CD4-positive, alpha-beta T cell treated with Interleukin-4 for 4 hours (primary cell): ENCODE data around the gene BATF.

ENCODE experiments used
- DNase-seq: peaks from one replicate; pipeline ENCODE4 v3.0.0-alpha.2; 2020

Gene BATF

GRCh38 chr14:75563931-75564330 is 41.7 kb downstream of the BATF start:
- no peak for DNase-seq

GRCh38 chr14:75565056-75565455 is 42.8 kb downstream of the BATF start:
- DNase-seq: no peak

GRCh38 chr14:75566321-75566720 is 44.1 kb downstream of the BATF start:
- DNase-seq: peak; percentile 83

GRCh38 chr14:75566752-75567151 is 44.5 kb downstream of the BATF start:
- DNase-seq: no peak

GRCh38 chr14:75568140-75568539 is 45.9 kb downstream of the BATF start:
- no peak for DNase-seq

GRCh38 chr14:75568791-75569190 is 46.5 kb downstream of the BATF start:
- DNase-seq: no peak

GRCh38 chr14:75570797-75571196 is 48.5 kb downstream of the BATF start:
- no peak for DNase-seq

GRCh38 chr14:75572104-75572503 is 49.8 kb downstream of the BATF start:
- DNase-seq: no peak

- DNase-seq: no peak
Observed at GRCh38 chr14:75577090-75577489, 54.8 kb downstream of the BATF start.

- peak; percentile 75 for DNase-seq
Observed at GRCh38 chr14:75577729-75578101, 55.4 kb downstream of the BATF start.

- peak; percentile 50 for DNase-seq
Observed at GRCh38 chr14:75578102-75578785, 56.0 kb downstream of the BATF start, which contains the start of gene FLVCR2. Gene FLVCR2, plus strand, starts transcription at chr14:75578620. Its CDS starts 353 bp downstream, at chr14:75578973.

GRCh38 chr14:75578786-75579337 is 56.6 kb downstream of the BATF start:
- no peak for DNase-seq

- no peak for DNase-seq
Observed at GRCh38 chr14:75579338-75579864, 57.1 kb downstream of the BATF start.

- DNase-seq: no peak
Observed at GRCh38 chr14:75579882-75580281, 57.6 kb downstream of the BATF start.

- no peak for DNase-seq
Observed at GRCh38 chr14:75587388-75587787, 65.1 kb downstream of the BATF start.

GRCh38 chr14:75589931-75590330 is 67.7 kb downstream of the BATF start:
- DNase-seq: no peak

GRCh38 chr14:75591331-75591946 is 69.2 kb downstream of the BATF start:
- DNase-seq: no peak

GRCh38 chr14:75591987-75592575 is 69.8 kb downstream of the BATF start:
- DNase-seq: no peak

- DNase-seq: no peak
Observed at GRCh38 chr14:75595226-75595625, 73.0 kb downstream of the BATF start.
